GM21723 (cell line): Measurements from ENCODE around the gene DHRS3.

Experiments
- ATAC-seq: cut with Tn5 transposase; IDR thresholded peaks from one replicate; pipeline ENCODE4 v1.9.1; 2021; ENCODE audit warnings: mild to moderate bottlenecking, moderate library complexity; ENCODE audit not compliant: unreplicated experiment

The DHRS3 gene

GRCh38 chr1:12600335-12600734, 17.7 kb downstream of the DHRS3 start:
- ATAC-seq: no peak

GRCh38 chr1:12599657-12600056, 18.4 kb downstream of the DHRS3 start:
- no peak for ATAC-seq

GRCh38 chr1:12598974-12599373, 19.0 kb downstream of the DHRS3 start:
- ATAC-seq: no peak

GRCh38 chr1:12597792-12598191, 20.2 kb downstream of the DHRS3 start:
- no peak for ATAC-seq

GRCh38 chr1:12596007-12596821, 21.8 kb downstream of the DHRS3 start:
- ATAC-seq: no peak

- ATAC-seq: no peak
Observed at GRCh38 chr1:12595757-12596006, 22.3 kb downstream of the DHRS3 start.

GRCh38 chr1:12594966-12595756, 22.8 kb downstream of the DHRS3 start:
- ATAC-seq: no peak

GRCh38 chr1:12594490-12594889, 23.5 kb downstream of the DHRS3 start:
- no peak for ATAC-seq

- ATAC-seq: no peak
Observed at GRCh38 chr1:12593621-12594066, 24.4 kb downstream of the DHRS3 start.

GRCh38 chr1:12592496-12592895, 25.5 kb downstream of the DHRS3 start:
- no peak for ATAC-seq

GRCh38 chr1:12591267-12591938, 26.6 kb downstream of the DHRS3 start:
- ATAC-seq: no peak

GRCh38 chr1:12588695-12589094, 29.3 kb downstream of the DHRS3 start:
- no peak for ATAC-seq

- no peak for ATAC-seq
Observed at GRCh38 chr1:12587981-12588640, 29.9 kb downstream of the DHRS3 start.

GRCh38 chr1:12585951-12586942, 31.8 kb downstream of the DHRS3 start:
- no peak for ATAC-seq

GRCh38 chr1:12585536-12585935, 32.5 kb downstream of the DHRS3 start:
- ATAC-seq: no peak

- ATAC-seq: no peak
Observed at GRCh38 chr1:12584900-12585525, 33.0 kb downstream of the DHRS3 start.

- no peak for ATAC-seq
Observed at GRCh38 chr1:12583484-12583883, 34.5 kb downstream of the DHRS3 start.

- ATAC-seq: no peak
Observed at GRCh38 chr1:12582649-12583048, 35.4 kb downstream of the DHRS3 start.

GRCh38 chr1:12581179-12581578, 36.8 kb downstream of the DHRS3 start:
- no peak for ATAC-seq
